DOHH2 (cell line): ENCODE measurements around the gene KIF26B.
A peak's percentile ranks its signal among the peaks of the same experiment; 100 is the strongest.

Source experiments
- H3F3A ChIP-seq: fragments of 200-600 bp; sonication (generic), shearing (Covaris generic); 2 replicates; pipeline ENCODE4 v1.6.0; 2016; ENCODE audit warnings: antibody characterized with exemption, mild to moderate bottlenecking; ENCODE audit not compliant: control insufficient read depth, insufficient read depth
- H3K27ac ChIP-seq: fragments of 200-600 bp; sonication (generic); 2 replicates; pipeline ENCODE4 v1.5.1; 2014; ENCODE audit warnings: low read depth, mild to moderate bottlenecking, low read length, moderate library complexity
- H3K27me3 ChIP-seq: fragments of 200-600 bp; sonication (generic); 2 replicates; pipeline ENCODE4 v1.6.1; 2014; ENCODE audit warnings: mild to moderate bottlenecking, low read length, mixed read lengths; ENCODE audit not compliant: control insufficient read depth
- H3K36me3 ChIP-seq: fragments of 200-600 bp; sonication (generic); 2 replicates; pipeline ENCODE4 v1.6.1; 2014; ENCODE audit warnings: mild to moderate bottlenecking, low read length, moderate library complexity, mixed read lengths; ENCODE audit not compliant: control insufficient read depth
- H3K4me1 ChIP-seq: fragments of 200-600 bp; sonication (generic); 2 replicates; pipeline ENCODE4 v1.6.1; 2014; ENCODE audit warnings: mild to moderate bottlenecking, low read length, mixed read lengths; ENCODE audit not compliant: control insufficient read depth
- H3K4me2 ChIP-seq: fragments of 200-600 bp; sonication (generic); 2 replicates; pipeline ENCODE4 v1.6.0; 2014; ENCODE audit warnings: mild to moderate bottlenecking, low read length, moderate library complexity
- H3K4me3 ChIP-seq: fragments of 200-600 bp; sonication (generic); 2 replicates; pipeline ENCODE4 v1.5.1; 2014; ENCODE audit warnings: mild to moderate bottlenecking, low read length, mixed read lengths
- H3K79me2 ChIP-seq: fragments of 200-600 bp; sonication (generic); 2 replicates; pipeline ENCODE4 v1.6.1; 2014; ENCODE audit warnings: mild to moderate bottlenecking, low read length, mixed read lengths; ENCODE audit not compliant: control insufficient read depth
- H3K9me2 ChIP-seq: fragments of 200-600 bp; sonication (generic); replicated peaks from 2 replicates; pipeline ENCODE4 v1.6.1; 2014; ENCODE audit warnings: mild to moderate bottlenecking, low read length, mixed read lengths; ENCODE audit not compliant: control insufficient read depth
- H3K9me3 ChIP-seq: fragments of 200-600 bp; sonication (generic); 2 replicates; pipeline ENCODE4 v1.6.1; 2014; ENCODE audit warnings: antibody characterized with exemption, low read length, mixed read lengths; ENCODE audit not compliant: control insufficient read depth, insufficient read depth
- H4K20me1 ChIP-seq: fragments of 200-600 bp; sonication (generic); 2 replicates; pipeline ENCODE4 v1.6.0; 2014; ENCODE audit warnings: low read depth, mild to moderate bottlenecking, antibody characterized with exemption, low read length, moderate library complexity; ENCODE audit not compliant: control insufficient read depth, insufficient read depth
- CTCF ChIP-seq: fragments of 200-600 bp; sonication (generic); IDR thresholded peaks from one replicate; pipeline ENCODE4 v1.5.1; 2014; ENCODE audit warnings: antibody characterized with exemption, mild to moderate bottlenecking, low read depth, low read length; ENCODE audit not compliant: poor library complexity, severe bottlenecking
- EZH2phosphoT487 ChIP-seq: fragments of 200-600 bp; sonication (generic); IDR thresholded peaks from 2 replicates; pipeline ENCODE4 v1.6.1; 2017; ENCODE audit warnings: borderline replicate concordance, mild to moderate bottlenecking, antibody characterized with exemption, low read length, moderate library complexity, mixed read lengths

Gene KIF26B

GRCh38 chr1:245488346-245489129 is 333.8 kb downstream of the KIF26B start:
- H3K36me3 ChIP-seq: no peaks in the 10 kb centered on the region
- H3K4me1 ChIP-seq: no peaks in the 10 kb centered on the region
- no peak overlapping the region for H3K4me3 ChIP-seq
- no peaks in the 10 kb centered on the region for H4K20me1 ChIP-seq
- H3K4me2 ChIP-seq: no peak overlapping the region
- H3K9me2 ChIP-seq: no peaks in the 10 kb centered on the region
- H3K27ac ChIP-seq: no peak overlapping the region
- TF ChIP-seq EZH2phosphoT487 (no peak), CTCF (no peak)
- H3K79me2 ChIP-seq: no peaks in the 10 kb centered on the region
- H3K27me3 ChIP-seq: 0 out of 2 replicates have a peak, but pooled peaks cover 3% of the 10 kb centered on the region
- no peaks in the 10 kb centered on the region for H3F3A ChIP-seq
- no peaks in the 10 kb centered on the region for H3K9me3 ChIP-seq

DNA sequence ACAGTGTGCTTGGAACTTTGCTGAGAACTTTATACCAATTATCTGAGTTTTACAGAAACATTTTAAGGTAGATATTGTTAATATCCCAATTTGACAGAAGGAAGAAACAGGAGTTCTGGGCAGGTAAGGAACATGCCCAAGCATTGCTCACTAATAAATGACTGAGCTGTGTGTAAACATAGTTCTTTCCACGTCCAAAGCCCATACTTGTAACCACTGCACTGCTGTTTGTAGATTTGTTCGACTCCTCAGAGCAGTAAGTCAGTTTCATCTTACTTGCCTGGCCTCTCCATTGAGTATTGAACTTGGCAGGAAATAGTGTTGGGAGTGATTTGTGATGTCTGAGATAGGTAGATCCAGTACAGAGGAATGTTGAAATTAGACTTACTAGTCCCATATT is 335.1 kb downstream of the KIF26B start:
- Histone ChIP-seq H3K4me2 (no peak overlapping the region), H3K9me2 (no peaks in the 10 kb centered on the region), H3K27me3 (0 out of 2 replicates have a peak, but pooled peaks cover 3% of the 10 kb centered on the region), H3K9me3 (no peaks in the 10 kb centered on the region), H3K4me3 (no peak overlapping the region), H4K20me1 (no peaks in the 10 kb centered on the region), H3K36me3 (no peaks in the 10 kb centered on the region), H3F3A (no peaks in the 10 kb centered on the region), H3K27ac (no peak overlapping the region), H3K79me2 (no peaks in the 10 kb centered on the region), H3K4me1 (no peaks in the 10 kb centered on the region)
- TF ChIP-seq CTCF: no peak
- TF ChIP-seq EZH2phosphoT487: no peak

GRCh38 chr1:245493029-245493428 is 338.2 kb downstream of the KIF26B start:
- no peaks in the 10 kb centered on the region for H3K9me3 ChIP-seq
- no peaks in the 10 kb centered on the region for H3F3A ChIP-seq
- no peaks in the 10 kb centered on the region for H3K4me1 ChIP-seq
- no peak overlapping the region for H3K27ac ChIP-seq
- H3K4me2 ChIP-seq: no peak overlapping the region
- H3K79me2 ChIP-seq: no peaks in the 10 kb centered on the region
- no peak overlapping the region for H3K4me3 ChIP-seq
- H3K36me3 ChIP-seq: no peaks in the 10 kb centered on the region
- no peaks in the 10 kb centered on the region for H4K20me1 ChIP-seq
- TF ChIP-seq CTCF: peak; percentile 47
- no peak for TF ChIP-seq EZH2phosphoT487
- 0 out of 2 replicates have a peak, but pooled peaks cover 3% of the 10 kb centered on the region for H3K27me3 ChIP-seq
- H3K9me2 ChIP-seq: no peaks in the 10 kb centered on the region
